HG03439 (cell line): Measurements from ENCODE around the gene SBF2.
A peak's percentile ranks its signal among the peaks of the same experiment; 100 is the strongest.
"Not testable (repeated sequence)": the region's sequence is repeated elsewhere in the genome, so short reads cannot be mapped to it uniquely, and the experiment has no call there.

Source experiments
- ATAC-seq: cut with Tn5 transposase; IDR thresholded peaks from one replicate; pipeline ENCODE4 v1.9.1; 2021; ENCODE audit warnings: mild to moderate bottlenecking, moderate library complexity; ENCODE audit not compliant: unreplicated experiment

SBF2 gene

DNA sequence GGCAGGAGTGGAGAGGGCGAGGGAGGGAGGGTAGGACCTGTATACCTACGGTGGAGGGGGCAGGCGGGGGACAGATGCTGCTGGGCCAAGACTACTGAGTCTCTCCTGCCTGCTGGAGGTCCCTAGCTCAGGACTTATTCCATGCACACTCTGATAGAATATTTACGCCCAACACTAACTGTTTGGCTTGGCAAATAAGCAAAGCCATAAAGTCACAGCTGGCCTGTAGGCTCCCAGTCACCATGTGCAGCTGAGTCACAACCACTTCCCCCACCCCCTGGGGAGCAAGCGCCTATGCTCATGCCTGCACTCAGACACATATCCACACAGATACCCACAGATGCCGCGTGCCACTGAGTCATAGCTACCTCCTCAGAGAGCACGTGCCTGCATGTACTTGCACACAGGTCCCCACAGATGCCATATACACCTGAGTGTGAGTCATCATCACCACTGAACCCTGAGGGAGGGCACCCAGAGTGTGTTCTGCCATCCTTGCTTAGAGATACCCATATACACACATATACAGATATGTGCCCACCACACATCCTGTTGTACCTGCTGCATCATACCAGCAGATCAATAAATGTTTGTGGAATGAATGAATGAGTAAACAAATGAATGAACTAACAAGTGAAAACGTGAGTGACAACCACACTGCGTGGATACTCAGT lies 534.4 kb downstream of the SBF2 start:
- ATAC-seq = peak; percentile 48

DNA sequence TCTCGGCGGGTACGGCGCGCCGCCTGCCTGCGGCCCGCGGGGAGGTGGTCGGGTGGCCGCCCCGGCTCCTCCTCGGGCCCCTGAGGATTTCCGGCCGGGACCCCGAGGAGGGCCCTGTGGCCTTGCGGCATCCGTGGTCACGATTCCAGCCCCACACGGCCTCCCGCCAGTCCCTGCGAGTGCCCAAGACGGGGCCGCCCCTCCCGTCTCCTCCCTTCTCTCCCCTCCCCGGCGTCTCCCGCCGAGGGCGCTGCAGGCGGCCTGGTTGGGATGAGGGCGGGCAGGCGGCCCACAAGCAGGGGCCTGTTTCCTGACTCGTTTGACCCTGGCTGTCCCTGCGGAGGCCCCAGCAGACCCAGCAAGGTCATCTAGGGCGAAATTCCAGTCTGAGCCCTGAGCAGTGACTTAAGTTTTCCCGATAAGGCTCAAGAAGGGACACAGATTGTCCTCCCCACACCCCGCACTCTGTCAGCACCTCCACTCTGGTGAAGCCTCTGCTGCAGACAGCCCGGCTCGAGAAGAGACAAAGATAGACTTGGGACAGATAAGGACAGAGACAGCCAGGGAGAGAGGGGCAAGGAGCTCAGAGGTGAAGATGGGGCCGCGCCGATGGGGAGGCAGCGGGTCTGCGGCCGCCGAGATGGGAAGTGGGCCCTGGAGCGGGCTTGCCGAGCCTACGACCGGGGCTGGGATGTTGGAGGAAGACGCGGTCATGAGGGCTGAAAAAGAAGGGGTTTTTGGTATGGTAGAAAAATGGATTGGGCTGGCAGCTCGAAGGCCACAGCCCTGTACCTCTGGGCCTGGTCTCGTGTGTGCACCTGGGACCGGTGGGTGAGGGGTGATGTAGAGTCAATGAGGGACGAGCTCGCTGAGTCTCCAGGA lies 535.1 kb downstream of the SBF2 start:
- ATAC-seq = peak; percentile 33

DNA sequence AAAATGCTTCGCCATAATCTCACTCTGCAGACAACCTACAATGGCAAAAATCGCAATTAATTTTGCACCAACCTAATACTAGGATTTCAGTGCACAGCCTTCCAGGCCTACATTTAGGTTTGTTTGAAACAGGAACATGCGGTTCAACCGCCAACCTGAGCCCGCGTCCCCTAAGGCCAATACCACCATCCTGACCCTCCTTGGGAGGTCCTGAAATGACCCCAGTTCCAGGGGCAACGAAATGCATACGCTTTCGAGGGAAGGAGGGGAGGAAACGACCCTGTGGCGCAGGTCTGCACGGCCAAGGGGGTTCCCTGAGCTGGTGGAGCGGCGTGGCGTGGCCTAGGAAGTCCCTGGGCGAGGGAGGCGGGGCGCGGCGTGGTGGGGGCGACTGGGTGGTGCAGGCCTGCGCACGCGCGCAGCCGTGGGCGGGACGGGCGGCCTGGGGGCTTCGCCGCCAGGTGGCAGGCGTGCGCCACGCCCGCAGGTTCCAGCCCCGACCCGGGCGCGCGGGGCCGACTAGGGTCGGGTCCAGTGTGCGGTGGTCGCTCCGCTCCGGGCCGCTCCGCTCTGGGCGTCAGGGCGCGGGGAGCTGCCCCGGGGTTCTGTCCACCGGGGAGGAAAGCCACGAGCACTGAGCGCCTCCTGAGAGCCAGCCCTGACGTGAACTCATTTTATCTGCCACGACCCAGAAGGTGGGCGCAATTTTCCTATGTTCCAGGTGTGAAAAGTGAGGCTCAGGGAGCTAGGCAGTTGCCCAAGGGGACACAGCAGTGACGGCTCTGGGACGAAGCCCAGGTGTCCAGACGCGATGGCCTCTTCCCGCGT lies 536.0 kb downstream of the SBF2 start:
- peak; percentile 60 for ATAC-seq

DNA sequence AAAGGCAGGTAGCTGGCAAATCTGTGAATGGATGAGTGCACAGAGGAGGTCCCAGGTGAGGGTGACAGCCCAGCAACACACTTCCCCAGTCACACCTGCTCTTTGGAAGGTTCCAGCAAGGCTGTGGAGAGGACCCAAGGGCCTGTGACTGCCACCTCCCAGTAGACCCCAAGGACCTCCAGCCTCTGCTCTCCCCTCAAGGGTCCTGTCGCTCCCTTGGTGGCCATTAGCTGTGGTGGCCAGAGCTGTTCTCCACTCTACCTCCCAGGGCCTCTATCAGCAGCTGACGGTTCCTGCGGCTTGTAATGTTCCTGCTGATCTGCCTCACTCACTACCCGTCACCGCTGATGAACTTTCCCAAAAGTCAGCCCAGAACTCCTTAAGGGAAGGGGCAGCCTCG lies 537.1 kb downstream of the SBF2 start:
- ATAC-seq = no peak

DNA sequence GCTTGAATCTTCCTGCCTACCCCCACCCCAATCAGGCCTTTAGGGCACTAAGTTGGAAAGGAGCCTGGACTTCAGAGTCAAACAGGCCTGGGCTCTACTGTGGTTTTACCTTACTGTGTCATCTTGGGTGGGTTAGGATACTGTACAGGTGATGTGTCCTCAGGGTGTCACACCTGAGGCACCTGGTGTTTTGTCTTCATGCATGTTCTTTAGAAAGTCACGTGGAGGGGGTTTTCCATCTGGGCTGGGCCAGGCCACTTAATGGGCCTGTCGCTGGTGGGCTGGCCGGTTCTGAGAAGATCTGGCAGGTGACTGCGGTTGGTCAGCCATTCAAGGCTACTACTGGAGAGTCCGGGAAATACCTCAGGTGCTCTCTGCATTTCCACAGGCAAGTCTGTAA lies 537.6 kb downstream of the SBF2 start:
- no peak for ATAC-seq

DNA sequence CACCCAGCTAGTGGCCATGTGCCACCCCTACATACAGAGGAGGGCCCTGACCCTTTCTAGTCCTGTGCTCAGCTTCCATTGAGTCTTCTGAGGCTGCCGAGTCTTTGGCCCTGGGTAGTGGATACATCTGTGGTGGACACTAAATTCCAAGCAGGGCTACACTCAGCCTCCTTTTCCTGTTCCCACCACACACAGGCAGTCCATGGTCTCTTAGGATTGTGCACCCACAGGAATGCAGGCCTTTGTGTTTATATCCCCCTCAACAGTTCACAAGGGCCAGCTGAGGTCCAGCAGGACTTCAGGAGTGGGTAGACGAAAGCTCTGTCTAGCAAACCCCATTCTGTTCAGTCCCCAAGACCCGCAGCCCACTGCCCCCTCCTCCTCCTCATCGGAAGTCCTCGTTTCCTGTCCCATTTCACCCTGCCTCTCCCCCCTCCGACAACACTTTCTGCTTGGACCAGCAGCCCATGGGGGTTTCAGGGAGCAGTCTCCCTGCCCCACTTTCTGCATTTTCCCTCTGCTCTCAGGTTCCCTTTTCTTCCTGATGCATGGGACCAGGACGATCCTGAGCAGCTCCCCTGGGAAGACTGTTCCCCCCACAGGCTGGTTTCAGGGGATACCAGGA lies 538.3 kb downstream of the SBF2 start:
- no peak for ATAC-seq

DNA sequence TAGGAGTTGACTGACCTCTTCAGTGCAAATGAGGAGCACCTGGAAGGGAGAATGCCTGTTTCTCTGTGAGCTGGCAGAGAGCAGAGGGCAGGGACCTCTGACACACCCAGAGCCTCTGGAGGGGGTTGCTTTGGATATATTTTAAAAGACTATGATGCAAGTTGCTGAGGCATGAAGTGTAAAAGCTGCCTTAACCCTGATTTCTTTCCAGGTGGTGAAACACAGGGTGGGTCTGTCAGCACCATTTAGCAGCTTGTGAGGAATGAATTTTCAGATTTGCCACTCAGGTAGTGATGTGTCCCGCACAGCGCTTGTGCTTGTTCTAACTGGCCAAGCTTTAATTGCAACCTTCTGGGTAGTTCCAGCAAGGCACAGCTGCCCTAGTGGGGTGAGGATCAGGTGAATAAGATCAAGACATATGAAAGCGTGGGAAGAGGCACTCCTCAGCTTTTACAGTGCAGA lies 540.0 kb downstream of the SBF2 start:
- no peak for ATAC-seq

DNA sequence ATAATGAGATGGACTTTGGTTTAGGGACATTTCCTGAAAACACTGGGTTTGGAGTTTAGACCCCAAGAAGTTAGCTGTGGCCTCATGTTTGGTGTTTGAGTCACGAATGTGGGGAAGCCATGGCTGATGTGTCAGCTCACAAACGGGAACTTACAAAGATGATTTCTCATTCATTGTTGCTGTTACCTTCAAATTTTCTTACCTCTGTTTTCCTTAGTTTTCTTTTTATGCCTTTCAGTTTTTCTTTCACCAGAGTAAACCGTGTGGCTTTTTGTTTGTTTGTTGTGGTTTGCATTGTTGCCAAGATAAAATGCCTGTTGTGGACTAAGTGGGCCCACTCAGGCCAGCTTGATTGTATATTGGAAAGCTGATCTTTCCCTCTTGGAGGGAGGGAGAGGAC lies 541.0 kb downstream of the SBF2 start:
- no peak for ATAC-seq

DNA sequence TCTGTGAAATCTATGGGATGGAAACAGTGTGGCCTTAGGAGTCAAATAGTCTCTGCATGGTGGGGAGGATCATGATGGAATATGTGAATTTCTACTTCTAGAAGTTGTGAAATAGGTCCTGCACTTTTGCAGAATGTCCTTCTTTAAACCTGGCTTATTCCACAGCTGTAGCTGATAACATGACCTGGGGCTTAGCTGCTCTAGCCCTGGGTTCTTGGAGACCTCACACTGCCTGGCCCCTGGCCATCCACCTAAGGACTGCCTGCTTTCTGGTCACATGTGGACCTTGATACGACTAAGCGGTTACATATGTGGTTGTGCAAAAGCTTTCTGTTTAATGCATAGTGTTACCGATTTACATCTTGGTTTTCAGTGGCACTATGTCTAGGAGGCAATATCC lies 541.9 kb downstream of the SBF2 start:
- ATAC-seq = no peak

DNA sequence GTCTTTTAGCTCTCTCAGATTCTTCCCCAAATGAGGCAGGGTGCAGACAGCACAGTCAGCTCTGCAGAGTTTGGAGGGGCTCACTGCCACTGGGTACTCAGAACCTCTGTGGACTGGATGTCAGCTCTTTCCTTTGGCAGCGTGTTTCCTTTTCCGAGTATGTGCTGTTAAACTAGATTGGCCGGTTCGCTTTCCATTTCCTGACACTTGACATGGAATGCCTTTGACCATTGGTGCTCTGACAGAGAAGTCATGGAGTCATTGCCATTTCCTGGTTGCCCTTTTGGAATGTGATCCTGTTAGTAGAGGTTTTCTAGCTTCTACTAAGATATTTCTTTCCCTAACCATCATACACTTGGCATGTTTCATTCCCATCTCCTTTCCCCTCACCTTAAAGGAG lies 543.5 kb downstream of the SBF2 start:
- no peak for ATAC-seq

DNA sequence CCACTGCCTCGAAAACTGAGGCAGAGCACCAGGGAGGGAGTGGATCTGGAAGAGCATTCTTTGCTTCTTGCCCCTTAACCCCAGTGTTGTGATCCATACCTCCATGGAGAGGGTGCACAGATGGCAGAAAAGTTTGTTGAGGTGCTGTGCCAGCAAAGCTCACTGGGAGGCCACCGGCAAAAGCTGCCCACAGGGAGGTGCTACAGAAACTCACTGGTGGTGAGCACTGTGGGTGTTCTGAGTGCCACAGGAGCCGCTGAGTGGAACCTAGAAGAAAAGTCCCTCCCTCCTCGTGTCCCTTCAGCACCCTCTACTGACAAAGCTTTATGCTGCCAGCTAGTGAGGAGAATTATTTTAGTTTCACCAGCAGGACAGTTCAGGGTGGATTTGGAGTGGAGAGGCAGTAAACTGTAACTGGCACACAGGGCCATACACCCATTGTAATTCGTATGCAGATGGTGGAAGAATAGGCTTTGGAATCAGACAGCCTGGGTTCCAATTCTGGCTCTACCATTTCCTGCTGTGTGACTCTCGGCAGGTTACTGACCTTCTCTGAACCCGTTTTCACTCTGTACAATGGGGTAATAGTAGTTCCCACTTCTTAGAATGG lies 545.6 kb downstream of the SBF2 start:
- peak; percentile 53 for ATAC-seq

DNA sequence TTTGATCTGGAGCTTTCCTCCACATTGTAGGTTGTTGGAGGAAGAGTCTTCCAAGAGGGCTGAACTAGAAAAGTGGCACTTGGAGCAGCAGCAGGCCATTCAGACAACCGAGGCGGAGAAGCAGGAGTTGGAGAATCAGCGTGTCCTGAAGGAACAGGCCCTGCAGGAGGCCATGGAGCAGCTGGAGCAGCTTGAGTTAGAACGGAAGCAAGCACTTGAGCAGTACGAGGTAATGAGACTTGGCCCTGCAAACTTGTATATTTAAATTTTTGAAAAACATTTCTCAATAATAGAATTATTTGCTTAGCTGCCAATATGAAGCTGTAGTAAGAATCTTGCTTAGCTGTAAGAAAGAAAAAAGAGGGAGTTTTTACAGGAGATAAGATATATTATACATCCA lies 546.2 kb downstream of the SBF2 start:
- ATAC-seq = no peak

DNA sequence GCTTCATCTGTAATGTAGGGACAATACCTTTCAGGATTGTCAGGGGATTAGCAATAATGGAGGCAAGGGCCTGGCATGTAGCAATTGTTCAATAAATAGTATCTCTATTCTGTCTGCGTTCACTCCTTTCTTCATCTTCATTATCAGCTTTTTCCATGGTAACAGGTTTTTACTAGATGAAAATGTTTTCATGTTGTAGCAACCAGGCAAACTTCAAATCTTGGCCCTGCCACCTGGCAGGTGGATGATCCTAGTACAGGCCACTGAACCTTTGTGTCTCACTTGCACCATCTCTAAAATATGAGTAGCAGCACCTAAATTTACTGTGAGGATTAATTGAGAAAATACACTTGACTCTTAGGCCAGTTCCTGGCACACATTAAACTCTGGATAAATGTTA lies 546.8 kb downstream of the SBF2 start:
- no peak for ATAC-seq

DNA sequence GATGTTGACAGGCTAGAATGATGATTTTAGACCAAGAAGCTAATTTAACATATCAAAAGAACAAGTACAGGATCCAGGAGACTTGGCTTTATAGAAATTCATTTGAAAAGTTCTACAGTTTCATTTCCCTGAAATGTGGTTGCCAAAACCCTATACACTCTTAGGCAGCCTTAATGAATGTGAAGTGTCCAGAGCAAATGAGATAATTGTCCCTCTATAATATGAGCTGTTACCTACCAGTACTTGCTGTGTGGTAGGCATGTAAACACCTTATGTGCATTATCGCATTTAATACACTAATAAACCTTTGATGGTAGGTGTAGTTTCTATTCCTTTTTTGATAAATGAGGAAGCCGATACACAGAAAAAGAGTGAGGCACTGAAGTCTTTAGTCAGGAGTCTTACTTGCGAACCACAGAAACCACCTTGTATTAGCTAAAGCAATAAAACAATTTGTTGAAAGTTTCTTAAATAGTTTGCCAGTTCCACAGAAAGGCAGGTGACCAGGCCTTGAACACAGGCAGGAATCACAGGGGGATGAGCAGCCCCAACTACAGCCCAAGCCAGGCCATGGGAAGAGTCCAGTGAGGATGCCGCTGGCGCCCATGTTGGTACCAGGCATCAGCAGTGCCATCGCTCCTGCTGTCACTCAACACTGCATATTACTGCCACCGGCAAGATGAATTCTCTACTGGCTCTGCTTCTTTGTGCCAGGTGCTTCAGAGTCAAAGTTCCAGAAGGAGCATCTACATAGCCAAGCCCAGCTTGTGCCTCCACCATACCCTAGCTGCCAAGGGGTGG lies 548.4 kb downstream of the SBF2 start:
- no peak for ATAC-seq

DNA sequence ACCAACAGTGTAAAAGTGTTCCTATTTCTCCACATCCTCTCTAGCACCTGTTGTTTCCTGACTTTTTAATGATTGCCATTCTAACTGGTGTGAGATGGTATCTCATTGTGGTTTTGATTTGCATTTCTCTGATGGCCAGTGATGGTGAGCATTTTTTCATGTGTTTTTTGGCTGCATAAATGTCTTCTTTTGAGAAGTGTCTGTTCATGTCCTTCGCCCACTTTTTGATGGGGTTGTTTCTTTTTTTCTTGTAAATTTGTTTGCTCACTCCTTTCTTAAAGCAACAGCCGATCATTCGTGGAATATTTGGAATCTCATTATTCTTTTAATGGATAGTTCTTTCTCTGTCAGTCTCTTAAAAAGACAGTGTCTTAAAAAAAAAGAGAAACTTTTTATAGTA lies 550.5 kb downstream of the SBF2 start:
- ATAC-seq = not testable (repeated sequence)

DNA sequence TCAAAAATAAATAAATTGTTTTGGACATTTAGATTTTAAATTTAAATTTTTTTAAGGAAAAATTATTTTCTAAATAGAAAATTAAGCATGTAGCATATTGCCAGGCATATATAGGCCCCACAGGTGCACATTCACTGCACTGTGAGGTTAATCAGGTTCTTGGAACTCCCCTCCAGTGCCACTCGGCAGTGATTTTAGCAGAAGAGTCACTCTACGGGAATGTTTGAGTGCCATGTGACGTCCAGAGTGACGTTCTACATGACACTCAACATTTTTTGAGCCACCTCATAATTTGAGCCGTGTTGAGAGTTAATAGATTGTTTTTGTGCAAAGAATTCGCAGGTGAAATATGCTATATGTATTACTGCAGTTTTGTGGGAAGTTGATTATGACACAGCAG lies 552.8 kb downstream of the SBF2 start:
- ATAC-seq = no peak

DNA sequence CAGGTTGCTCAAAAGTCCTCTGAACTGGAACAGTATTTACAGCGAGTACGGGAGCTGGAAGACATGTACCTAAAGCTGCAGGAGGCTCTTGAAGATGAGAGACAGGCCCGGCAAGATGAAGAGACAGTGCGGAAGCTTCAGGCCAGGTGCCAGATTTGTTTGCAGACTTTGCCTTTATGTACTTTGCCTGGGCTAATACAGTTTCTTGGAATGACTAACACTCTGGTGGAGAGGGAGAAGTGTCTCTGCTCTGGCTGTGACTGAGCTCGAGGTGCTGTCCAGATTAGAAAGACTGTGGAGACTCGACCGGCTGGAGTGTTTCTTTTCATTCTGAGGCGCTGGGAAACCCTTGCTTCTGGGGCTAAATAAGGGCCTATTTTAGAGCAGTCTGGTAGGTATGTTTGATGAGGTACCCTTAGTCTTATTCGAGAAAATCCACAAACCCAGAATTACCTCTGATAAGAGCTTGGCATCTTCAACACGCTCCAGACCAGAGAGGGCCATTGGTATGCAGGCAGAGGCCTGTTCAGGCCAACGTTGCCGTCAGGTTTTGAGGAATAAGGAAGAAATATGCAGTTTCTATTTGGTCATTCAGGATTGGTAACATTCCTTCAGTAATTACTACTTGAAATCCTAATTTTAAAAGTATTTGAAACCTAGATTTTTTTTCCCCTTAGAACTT lies 553.7 kb downstream of the SBF2 start:
- no peak for ATAC-seq

DNA sequence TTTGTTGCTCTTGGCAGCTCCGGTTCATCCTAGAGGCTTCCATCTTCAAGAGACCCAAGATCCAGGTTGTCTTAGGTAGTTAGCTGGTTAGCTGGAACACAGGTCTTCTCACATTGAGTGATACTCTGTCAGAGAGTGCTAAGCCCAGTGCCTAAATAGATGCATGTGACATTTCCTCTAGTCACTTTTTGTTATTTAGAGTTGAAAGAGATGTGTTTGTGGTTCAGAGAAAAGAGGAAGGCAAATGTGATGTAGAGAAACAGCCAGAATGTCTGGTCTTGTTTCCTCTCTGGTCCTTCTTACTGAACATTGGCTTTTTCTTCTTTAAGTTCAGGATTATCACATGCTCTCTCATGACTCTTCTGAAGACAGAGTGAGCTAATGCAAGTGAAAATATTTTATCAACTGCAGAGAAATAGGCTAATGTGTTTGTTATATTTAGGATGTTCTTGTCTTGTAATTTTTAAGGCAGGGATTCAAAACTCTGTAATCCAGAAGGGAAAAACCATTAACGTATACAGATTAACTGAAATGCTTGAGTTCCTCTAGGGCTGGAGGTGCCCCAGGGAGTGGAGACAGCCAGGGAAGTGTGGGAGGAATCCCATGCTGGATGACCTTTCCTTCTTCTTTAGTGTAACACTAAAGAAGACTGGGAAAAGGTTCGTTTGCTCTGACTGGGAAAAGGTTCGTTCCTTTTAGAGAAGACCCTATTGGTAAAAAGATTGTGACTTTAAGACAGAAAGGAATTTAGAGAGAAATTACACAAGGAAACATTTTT lies 554.7 kb downstream of the SBF2 start:
- ATAC-seq = no peak
